GM12872 (cell line): Measurements from ENCODE around the gene SKA2.

ENCODE experiments used
- CTCF ChIP-seq: IDR thresholded peaks from 3 replicates; pipeline ENCODE4 v1.5.1; 2011; ENCODE audit warnings: low read depth, mild to moderate bottlenecking, low read length, moderate library complexity; ENCODE audit not compliant: insufficient read depth

SKA2 gene

GRCh38 chr17:59181481-59181880, 26.5 kb upstream of the SKA2 start:
- no peak for TF ChIP-seq CTCF

GRCh38 chr17:59180626-59181025, 25.6 kb upstream of the SKA2 start:
- TF ChIP-seq CTCF = no peak

DNA sequence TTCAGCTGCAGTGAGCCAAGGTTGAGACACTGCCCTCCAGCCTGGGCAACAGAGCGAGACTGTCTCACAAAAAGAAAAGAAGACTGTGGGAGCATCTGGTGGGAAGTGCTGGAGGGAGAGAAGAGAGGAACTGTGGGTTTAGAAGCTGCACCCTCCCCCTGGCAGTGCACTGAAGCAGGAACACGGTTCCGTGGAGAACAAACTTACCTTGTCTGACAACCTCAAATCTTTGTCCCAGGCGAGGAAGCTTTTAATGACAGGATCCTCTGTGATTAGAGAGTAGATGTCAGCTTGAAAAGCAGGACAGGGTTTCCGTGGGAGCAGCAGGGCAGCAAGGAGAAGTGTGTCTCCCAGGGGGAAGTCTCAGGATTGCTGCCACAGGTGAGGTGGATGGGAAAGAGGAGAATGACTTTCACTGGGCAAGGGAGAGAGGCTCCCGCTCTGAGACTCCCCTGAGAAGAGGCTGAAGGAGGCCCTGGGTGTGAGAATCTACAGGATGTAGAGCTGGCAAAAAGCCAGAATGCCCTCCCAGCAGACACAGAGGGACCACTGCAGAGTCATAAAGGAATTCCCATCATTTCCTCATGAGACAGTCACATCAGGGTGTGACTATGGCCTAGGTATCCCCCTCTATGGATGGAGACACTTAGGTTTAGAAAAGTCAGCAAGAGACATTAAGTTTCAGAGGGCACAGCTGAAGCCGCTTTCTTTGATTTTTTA, 23.4 kb upstream of the SKA2 start:
- TF ChIP-seq CTCF = no peak

GRCh38 chr17:59175076-59175475, 20.1 kb upstream of the SKA2 start:
- TF ChIP-seq CTCF = no peak

GRCh38 chr17:59174671-59175070, 19.7 kb upstream of the SKA2 start:
- no peak for TF ChIP-seq CTCF

DNA sequence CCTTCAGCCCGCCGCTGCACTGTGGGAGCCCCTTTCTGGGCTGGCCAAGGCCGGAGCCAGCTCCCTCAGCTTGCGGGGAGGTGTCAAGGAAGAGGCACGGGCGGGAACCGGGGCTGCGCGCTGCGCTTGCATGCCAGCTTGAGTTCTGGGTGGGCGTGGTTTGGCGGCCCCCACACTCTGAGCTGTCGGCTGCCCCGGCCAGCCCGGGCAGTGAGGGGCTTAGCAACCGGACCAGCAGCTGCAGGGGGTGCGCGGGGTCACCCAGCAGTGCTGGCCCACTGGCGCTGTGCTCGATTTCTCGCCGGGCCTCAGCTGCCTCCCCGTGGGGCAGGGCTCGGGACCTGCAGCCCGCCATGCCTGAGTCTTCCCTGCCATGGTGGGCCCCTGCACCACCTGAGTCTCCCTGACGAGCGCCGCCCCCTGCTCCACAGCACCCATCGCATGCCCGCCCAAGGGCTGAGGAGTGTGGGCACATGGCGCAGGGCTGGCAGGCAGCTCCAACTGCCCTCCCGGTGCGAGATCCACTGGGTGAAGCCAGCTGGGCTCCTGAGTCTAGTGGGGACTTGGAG, 17.5 kb upstream of the SKA2 start:
- no peak for TF ChIP-seq CTCF

DNA sequence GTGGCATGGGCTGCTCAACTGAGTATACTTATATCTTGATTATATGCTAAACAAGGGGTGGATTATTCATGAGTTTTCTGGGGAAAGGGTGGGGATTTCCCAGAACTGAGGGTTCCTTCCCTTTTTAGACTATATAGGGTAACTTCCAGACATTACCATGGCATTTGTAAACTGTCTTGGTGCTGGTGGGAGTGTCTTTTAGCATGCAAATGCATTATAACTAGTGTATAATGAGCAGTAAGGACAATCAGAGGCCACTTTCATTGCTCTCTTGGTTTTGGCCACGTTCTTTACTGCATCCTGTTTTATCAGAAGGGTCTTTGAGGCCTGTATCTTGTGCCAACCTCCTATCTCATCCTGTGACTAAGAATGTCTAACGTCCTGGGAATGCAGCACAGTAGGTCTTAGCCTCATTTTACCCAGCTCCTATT, 12.6 kb upstream of the SKA2 start:
- no peak for TF ChIP-seq CTCF
